Mammary epithelial cell (primary cell): ENCODE data around the gene HBE1.

ENCODE experiments used
- CTCF ChIP-seq, 2 donors: IDR thresholded peaks in 1 of 2; conservative IDR thresholded peaks in 1 of 2; 2 replicates each; pipeline ENCODE4 v1.5.1; 2011 to 2012; ENCODE audit warnings: inconsistent platforms in 2 of 2, low read length in 2 of 2, mild to moderate bottlenecking in 2 of 2, control low read depth in 1 of 2, low read depth in 1 of 2; ENCODE audit not compliant: insufficient read depth in 1 of 2; ENCODE audit errors: extremely low read depth in 1 of 2
- EZH2 ChIP-seq: IDR thresholded peaks from 2 replicates; pipeline ENCODE4 v1.6.1; 2012; ENCODE audit warnings: low read length, inconsistent platforms, borderline replicate concordance

- TF ChIP-seq CTCF (conservative IDR thresholded peaks at IDR 0.05 in 1 of 2, IDR thresholded peaks at IDR 0.05 in 1 of 2; ENCODE audit: extremely low read depth in 1 of 2, insufficient read depth in 1 of 2, low read depth in 1 of 2, low read length in 2 of 2) (no peak), EZH2 (no peak)
These were observed 20.0 kb upstream of the HBE1 start for GRCh38 chr11:5289696-5290095.
